HG02840 (cell line): ENCODE data around the gene FOXI2.

Experiments
- ATAC-seq: cut with Tn5 transposase; IDR thresholded peaks from one replicate; pipeline ENCODE4 v1.9.1; 2021; ENCODE audit warnings: mild to moderate bottlenecking, moderate library complexity, moderate number of reproducible peaks; ENCODE audit not compliant: unreplicated experiment, low FRiP score

The FOXI2 gene

GRCh38 chr10:127740596-127740995 is 3.6 kb downstream of the FOXI2 start:
- ATAC-seq: no peak

GRCh38 chr10:127743205-127743604 is 6.2 kb downstream of the FOXI2 start:
- ATAC-seq: no peak

DNA sequence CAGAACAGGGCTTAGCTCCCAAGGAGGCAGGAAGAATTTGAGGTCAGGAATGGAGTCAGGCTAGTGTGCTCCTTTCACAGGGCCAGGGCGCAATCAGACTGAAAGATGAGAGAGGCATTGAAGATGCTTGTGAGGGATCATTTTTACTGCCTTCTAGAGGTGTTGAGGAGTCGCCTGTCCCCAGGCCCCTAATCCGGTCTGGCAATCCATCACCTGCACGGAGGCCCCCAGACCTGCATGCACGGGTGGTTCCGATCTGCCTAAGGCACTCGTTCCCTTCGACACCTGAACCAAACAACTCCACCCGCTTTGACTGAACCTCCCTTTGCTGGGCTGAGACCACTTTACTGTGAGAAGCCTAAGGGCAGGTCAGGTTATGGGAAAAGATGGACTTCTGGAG is 8.0 kb downstream of the FOXI2 start:
- ATAC-seq: no peak

GRCh38 chr10:127745861-127746260 is 8.9 kb downstream of the FOXI2 start:
- ATAC-seq: no peak

- ATAC-seq: no peak
Measured at GRCh38 chr10:127755753-127756152, 18.8 kb downstream of the FOXI2 start.

DNA sequence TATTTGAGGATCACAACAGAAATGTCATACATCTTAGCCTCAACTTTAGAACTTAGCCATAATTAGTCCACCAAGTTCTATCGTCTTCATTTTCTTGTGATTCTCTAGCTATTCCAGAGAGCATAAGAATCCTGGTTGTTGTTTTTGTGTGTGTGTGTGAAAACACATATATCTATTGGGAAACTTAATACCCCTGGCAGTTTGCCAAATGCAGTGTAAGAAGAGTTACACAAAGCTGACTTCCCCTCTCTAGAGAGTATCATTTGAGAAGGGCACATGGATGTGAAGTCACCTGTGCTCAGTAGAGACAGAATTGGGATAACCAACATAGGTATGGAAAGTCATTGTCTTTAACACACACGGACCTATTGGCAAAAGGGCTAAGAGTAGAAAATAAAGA is 19.3 kb downstream of the FOXI2 start:
- ATAC-seq: no peak

DNA sequence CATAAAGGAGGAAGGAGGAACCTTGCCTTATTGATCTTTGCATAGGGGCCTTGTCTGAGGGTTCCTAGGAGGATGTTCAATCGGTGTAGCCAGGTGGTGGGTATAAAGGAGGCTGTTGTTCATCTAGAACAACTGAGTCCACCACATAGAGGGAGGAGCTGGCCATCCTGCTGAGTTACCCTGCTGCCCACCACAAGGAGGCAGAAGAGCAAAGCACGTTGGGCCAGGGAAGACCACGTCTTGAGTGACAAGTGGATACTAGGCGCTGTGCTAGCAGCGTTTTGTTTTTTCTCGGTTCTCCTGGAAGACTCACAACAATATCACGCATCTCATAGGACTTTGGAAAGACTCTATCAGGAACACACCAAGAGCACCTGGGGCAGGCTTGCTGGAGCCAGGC is 20.0 kb downstream of the FOXI2 start:
- no peak for ATAC-seq

- ATAC-seq: no peak
Measured at GRCh38 chr10:127759276-127759675, 22.3 kb downstream of the FOXI2 start.

DNA sequence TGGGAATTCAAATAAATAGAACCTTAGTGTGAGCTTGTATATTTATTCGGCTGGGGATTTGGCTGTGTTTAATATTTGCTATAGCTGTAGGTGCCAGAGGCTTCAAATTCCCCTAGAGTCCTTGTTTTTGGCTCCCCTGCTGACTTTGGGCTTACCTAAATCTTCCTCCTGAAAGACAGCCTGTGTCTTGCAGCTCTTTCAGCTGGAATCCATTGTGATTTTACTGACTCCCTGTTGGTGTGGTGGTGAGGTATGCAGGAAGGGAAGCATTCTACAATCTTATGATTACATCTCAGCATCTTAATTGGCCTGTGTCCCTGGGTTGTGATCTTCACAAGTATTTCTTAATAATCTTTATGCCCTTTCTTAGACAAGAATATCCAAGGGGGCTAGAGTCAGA is 25.9 kb downstream of the FOXI2 start:
- no peak for ATAC-seq

GRCh38 chr10:127774766-127775559 is 38.0 kb downstream of the FOXI2 start:
- ATAC-seq: no peak

DNA sequence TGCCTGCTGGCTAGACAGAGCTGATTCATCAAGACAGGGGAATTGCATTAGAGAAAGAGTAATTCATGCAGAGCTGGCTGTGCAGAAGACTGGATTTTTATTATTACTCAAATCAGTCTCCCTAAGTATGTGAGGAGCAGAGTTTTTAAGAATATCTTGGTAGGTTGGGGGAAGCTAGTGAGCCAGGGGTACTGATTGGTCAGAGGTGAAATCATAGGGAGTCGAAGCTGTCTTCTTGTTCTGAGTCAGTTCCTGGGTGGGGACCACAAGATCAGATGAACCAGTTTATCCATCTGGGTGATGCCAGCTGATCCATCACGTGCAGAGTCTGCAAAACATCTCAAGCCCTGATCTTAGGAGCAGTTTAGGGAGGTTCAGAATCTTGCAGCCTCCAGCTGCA is 39.8 kb downstream of the FOXI2 start:
- ATAC-seq: no peak

- no peak for ATAC-seq
Measured at GRCh38 chr10:127781412-127781811, 44.4 kb downstream of the FOXI2 start.

DNA sequence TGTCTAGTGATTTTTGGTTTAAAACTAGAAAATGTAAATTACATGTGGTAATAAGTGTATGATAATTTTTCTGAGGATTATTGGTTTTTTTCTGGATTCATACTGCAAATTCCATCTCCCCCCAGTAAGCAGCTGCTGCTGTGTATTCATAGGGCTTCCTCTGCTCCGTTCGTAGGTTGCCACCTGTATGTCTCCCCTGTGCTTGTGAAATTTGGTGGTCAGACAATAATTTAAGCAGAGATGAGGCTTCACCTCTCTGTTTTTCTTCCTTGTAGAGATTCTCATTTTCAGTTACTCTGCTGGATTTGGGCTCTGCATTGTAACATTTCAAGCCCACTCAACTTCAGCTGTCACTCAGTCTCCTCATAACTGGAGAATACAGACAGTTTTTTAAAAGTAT is 50.9 kb downstream of the FOXI2 start:
- ATAC-seq: no peak

GRCh38 chr10:127790066-127790624 is 53.2 kb downstream of the FOXI2 start:
- no peak for ATAC-seq
